Bone marrow (tissue), 2 donors: Measurements from ENCODE around the gene NR6A1.
"Not testable (repeated sequence)": the region's sequence is repeated elsewhere in the genome, so short reads cannot be mapped to it uniquely, and the experiment has no call there.

Experiments used
- DNase-seq, 2 donors: peaks; one replicate each; lab custom pipeline; 2025; lab: John Stamatoyannopoulos, UW

Gene NR6A1

DNA sequence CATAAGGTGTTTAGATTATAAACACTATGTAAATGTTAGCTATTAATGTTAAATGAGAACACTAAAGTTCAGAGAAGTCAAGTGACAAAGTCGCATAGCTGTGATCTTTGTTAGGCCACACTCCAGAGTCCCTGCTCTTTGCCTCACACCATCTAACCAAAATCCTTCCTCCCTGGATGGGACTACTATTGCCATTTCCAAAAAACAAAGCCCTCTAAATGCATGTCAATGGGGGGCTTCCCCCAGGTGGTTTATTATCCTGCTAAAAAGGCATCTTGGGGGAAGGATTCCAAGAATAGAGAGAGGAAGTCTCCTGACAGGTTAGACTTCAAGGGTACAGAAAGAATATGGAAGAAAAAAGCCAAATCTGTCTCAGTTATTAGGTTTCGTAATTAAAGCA is 10.4 kb downstream of the NR6A1 start:
- DNase-seq: no peak

DNA sequence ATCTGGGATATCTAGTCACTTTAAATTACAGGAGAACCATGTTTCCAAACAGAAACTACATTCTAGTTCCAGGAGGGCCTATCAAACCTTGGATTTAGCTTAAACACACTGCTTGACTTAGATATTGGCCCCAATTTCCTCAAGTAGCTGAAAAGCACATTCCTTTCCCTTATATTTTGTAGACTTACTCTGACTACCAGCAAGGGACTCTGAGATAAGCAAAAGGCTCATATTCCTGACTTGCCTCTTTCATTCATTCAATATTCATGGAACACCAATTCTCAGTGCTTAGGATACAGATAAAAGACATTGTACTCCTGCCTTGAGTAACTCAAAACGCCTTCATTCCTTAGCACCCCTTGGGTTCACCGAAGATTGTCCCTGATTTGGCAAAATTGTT is 11.8 kb downstream of the NR6A1 start:
- DNase-seq: no peak

DNA sequence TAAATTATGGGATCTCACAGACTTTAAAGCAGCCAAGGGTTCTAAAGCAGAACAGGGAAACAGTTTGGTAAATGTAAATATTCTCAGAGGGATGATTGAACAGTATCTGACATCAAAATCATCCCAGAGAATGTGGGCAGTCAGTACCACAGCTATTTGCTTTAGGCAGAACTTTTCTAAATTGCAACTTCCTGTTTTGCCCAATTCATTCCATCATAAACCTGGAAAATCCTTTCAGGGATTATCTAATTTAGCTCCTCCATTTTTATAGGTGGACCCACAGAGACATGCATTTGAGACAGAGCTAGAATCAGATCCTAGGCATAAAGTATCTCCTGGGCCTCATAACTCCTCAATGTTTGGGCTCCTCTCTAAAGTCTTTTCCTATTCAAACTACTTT is 12.4 kb downstream of the NR6A1 start:
- DNase-seq: no peak

DNA sequence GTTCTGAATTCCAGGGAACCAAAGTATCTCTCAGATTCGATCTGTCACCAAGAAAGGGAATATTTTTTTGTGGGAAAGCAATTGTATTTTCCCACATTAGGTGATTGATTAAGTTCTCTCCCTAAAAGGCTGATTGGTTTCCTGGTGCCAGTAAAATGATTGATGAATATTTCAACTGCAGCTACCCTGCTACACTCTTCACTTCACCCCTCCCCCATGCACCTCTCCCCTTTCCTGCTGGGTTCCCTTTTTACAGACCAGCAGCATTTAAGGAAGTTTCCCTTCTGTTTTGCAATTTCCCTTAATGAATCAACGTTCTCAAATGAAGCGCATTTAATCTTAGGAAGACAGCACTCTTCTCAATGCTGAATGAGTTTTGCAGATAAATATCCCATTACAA is 13.1 kb downstream of the NR6A1 start:
- peak in 1 of 2 donors; percentile 56 for DNase-seq

DNA sequence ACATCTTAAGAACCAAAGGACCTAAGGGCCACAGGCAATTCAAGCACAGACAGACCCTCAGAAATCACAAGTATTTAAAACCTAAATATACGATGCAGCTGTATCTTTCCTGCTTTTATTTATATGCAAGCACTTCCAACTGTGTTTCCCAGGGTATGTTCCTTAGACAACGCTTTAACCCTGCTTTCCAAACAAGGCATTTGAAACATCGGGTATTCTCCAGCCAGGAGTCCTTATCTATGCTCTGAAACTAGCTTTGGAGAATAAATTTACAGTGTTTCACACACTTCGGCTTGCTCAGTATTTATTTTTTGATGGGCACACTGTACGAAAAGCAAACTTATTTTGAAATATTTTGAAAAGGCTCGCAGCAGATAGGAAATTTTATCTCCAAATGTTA is 13.5 kb downstream of the NR6A1 start:
- no peak for DNase-seq

DNA sequence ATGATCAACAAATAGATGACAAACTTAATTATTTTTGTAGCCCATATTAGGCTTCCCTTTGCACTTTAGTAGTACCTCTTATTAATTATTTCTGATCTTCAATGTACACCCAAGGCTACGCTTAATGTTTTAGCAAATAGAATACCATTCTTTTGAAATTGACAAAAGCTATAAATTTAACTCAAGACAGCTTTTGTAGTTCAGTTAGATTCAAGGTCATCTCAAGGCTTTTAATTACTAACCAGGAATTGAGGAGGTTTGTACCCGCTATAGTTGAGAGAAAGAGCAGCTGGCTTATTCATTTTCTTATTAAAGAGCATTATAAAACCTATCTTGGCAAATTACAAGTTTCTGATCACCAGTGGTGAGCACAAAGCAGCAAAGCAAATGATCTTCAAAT is 15.1 kb downstream of the NR6A1 start:
- DNase-seq: no peak

DNA sequence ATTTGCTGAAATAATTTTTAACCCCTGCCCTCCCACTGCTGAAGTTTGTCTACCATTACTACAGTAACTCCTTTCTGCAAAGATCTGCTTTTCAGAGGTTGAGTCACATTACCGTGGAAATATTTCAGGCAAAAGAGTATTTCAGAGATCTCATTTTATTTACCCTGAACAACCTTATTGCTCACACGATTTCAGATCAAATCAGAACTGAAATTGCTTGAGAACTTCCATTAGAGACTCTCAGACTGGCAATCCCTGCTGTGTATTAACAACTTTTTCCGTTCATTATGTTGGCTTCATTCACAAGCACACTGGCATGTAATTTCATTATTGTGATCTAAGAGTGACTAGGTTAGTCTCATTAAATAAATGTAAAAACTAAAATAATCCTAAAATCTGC is 16.1 kb downstream of the NR6A1 start:
- no peak for DNase-seq

DNA sequence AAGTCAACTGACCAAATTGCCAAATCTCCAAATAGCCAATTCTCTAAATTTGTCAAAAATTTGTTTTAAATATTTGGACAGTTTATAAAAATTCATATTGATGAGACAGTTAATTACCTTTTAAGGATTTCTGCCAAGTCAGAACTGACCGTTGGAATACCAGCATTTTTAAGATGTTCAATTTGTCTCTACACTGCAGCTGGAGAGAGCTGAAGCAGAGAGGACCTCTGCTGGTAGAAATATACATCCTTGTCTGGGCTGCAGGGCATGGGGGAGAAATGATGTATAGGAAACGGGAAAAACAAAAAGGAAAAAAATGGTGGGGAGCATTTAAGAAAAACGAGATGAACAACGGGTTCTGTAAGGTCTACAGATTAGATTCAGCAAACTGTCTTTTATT is 16.8 kb downstream of the NR6A1 start:
- no peak for DNase-seq

DNA sequence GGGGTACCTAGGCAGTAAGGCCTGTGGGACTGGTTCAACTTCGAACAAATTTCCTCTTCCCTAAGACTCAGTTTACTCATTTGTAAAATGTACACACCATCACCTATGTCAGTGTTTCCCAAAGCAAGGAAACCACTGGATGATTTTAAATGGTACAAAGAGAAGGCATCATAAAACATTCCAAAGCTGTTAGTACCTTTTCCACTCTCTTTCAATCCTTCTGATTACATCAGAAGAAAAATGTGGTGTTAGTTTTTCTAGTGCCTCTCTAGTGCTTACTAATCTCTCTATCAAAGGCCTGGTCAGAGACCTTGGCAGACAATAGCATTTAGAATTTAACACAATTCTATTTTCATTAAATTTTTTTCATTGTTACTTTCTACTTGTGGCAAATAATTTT is 18.1 kb downstream of the NR6A1 start:
- no peak for DNase-seq

DNA sequence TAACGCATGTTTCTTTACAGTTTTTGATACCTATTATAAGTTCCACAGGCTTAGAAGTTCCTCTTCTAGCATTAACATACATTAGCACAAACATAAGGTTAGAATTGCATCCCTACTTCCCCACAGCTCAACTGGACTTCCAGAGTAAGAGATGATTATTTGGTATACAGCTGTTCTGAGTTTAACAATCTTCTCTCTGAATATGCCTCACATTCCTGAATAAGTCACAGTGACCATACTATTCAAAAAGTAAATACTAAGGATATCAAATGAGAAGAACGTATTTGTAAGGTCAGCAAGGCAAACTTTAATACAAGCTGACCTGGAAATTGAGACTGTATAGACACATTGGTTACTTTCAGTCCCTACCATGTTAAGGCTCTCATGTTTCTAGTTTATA is 21.3 kb downstream of the NR6A1 start:
- no peak for DNase-seq

DNA sequence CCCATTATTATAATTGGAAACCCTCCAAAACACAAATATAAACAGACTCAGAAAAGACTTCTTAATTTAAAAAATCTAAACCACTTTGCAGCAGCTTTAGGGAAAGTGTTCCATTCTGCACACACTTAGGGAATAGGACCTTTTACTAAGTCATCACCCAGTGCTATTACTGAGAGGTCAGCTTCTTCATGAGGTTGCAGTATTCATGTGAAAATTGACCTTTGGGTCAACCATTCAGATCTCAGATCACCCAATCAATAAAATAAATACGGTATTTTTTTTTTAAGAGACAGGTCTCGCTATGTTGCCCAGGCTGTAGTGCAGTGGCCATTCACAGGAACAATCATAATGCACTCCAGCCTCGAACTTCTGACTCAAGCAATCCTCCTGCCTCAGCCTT is 21.8 kb downstream of the NR6A1 start:
- no peak for DNase-seq

DNA sequence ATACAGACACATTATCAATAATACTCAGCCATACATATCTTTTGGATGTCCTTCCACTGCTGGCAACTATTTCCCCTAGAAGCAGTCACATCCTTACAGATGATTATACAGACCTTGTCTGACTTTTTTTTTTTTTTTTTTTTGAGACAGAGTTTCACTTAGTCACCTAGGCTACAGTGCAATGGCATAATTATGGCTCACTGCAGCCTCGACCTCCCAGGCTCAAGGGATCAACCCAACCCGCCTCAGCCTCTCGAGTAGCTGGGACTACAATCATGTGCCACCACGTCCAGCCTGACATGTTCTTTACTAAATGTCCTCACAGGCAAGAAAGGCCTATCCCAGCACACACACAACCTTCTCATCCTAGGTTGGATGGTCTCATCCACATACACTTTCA is 24.0 kb downstream of the NR6A1 start:
- no peak for DNase-seq

DNA sequence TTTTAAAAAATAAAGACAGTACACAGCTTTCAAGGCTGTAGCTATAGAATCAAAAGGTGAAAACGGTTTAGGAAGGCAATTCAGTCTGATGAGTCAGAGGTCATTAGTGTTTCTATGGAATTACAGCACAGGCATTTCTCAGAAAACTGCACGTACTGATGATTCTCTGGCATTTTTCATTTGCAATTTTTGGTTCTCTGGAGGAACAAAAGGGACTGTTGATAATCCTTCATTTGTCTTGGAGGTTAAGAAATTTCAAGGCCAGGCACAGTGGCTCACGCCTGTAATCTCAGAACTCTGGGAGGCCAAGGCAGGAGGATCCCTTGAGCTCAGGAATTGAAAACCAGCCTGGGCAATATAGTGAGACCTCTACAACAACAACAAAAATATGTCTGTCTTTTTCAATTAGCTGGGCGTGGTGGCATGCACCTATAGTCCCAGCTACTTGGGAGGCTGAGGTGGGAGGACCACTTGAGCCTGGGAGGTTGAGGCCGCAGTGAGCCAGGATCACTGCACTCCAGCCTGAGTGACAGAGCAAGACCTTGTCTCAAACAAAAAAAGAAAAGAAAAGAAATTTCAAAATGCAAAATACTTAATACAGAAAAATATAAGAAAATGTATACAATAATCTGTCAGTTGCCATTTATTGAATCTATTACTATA is 27.3 kb downstream of the NR6A1 start:
- DNase-seq: no peak

DNA sequence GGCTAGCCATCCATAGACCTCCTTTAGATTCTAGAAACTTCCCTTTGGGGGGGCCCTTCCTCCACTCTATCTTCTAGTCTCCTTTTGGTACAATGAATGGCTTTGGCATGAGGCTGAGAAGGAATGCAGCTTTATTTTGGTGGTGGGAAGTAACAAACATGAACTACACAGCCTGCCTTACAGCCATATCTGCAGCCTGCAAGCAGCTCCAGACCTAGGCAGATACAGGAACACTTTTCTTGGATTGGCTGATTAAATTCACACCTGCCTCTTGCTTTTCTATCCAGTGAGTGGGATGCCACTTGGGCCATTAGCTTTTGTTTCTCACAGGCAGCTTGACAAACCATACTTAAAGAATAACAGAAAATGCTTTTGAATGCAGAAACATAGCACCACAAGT is 28.2 kb downstream of the NR6A1 start:
- DNase-seq: no peak

DNA sequence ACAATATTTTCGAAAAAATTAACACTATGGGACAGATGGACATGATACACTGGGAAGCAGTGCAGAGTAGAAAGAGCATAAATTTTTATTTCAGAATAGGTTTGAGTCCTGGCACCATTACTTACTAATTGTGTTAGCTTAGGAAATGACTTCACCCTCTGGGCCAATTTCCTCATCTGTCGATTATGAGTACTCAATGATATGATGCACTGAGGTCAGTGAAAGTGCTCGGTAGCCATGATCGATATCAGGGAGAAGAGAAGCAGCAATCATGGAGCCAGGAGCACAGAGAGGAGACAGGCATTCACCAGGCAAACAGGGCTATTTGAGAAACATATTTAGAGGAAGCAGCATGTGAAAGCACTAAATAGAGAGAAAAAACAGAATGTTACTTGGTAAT is 29.4 kb downstream of the NR6A1 start:
- no peak for DNase-seq

DNA sequence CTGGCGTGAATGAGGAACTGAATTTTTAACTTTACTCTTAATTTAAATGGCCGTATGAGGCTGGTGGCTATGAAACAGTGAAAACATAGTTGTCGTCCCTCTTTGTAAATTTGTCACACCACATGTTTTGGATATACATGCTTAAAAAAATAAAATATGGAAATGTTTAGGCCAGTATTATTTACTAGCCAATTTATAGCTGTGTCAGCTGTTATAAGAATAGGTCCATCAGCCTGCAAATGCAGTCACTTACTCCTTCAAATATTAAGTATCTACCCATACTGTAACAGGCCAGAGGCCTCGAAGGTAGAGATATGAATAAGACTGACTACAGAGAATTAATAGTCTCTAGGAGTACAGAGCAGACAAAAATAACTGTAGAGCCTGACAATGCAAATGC is 30.0 kb downstream of the NR6A1 start:
- no peak for DNase-seq

DNA sequence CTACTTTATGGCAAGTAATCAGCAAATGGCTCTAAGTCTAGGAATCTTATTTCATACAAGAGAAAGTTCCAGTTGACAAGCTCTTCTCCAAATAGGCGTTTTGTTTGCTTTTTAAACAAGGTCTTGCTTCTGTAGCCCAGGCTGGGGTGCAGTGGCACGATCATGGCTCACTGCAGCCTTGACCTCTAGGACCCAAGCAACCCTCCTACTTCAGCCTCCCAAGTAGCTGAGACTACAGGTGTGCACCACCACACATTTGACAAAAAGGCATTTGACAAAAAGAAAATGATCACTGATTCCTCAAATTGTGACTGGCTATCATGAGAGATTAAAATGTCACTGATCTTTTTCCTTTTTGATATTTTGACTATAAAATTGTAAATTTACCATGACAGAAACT is 31.8 kb downstream of the NR6A1 start:
- DNase-seq: no peak

DNA sequence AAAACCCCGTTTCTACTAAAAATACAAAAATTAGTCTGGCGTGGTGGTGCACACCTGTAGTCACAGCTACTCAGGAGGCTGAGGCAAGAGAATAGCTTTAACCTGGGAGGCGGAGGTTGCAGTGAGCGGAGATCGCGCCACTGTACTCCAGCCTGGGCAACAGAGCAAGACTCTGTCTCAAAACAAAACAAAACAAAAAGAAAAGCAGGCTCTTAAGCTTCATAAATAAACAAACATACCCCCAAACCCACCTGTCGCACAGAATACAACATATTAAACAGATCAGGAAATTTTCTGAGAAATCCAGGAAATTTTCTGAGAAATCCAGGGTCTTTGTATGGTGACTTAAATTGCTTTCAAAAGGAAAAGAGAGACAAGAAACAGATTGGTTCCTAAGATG is 33.0 kb downstream of the NR6A1 start:
- not testable (repeated sequence) for DNase-seq

DNA sequence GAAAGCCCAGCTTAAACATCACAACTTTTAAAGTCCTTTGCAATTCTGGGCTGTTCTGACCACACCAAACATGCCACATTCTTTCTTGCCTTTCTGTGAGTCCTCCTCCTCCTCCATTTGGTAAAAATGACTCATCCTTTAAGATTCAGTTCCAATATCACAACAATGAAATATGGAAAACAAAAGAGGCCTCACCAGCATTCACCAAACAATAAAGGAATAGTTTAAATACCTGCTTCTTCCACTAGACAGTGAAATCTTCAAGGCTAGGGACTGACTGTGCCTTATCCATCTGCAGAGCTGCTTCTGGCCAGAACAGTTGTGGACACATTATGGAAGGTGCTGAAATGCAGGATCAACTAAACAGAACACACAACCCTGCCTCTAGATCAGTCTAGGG is 36.0 kb downstream of the NR6A1 start:
- no peak for DNase-seq

DNA sequence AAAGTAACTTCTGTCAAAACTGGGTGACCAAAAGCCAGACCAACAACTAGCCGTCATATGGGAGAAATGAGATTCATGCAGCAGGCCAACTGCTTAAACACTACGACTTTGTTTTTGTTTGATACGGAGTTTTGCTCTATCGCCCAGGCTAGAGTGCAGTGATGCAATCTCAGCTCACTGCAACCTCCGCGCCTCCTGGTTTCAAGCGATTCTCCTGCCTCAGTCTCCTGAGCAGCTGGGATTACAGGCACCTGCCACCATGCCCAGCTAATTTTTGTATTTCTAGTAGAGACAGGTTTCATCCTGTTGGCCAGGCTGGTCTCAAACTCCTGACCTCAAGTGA is 36.4 kb downstream of the NR6A1 start:
- not testable (repeated sequence) for DNase-seq

DNA sequence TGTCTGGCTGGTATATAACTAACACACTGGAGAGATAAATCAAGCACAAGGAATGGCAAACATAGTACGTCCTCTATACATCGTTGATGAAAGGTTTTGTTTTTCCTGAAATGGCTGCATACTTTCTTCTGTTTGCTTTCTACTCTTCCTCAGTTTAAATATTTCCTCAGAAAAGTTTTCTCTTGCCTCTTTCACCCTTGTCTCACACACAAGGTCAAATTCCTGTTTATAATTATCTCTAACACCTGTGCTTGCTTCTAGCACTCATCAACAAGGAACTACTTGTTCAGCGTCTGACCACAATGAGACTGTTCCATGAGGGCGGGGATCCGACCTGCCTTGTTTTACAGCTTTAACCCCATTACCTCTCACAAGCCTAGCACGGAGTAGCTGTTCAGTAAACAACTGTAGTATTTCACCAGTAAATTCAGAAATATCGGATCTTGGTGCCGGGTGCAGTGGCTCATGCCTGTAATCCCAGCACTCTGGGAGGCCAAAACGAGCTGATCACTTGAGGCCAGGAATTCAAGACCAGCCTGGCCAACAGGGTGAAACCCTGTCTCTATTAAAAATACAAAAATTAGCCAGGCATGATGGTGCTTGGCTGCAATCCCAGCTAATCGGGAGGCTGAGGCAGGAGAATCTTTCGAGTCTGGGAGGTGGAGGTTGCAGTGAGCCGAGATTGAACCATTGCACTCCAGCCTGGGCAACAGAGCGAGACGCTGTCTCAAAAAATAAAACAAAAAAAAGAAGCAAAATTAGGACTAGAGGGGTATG is 37.0 kb downstream of the NR6A1 start:
- DNase-seq: no peak

DNA sequence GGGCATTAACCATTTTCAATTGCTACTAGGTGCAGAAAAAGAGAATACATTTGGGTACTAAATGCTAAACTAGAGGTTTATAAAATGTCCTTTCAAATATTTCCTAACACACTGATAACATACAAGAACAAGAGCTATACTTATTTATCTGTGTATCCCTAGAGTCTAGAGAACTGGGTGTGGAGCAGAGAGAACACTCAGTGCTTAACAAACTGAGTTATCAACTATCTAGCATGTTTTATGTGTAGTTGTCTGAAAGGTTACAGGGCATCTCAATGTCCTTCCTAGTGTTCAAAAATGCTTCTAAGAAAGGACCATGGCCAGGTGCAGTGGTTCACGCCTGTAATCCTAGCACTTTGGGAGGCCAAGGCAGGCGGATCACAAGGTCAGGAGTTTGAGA is 40.3 kb downstream of the NR6A1 start:
- DNase-seq: no peak

DNA sequence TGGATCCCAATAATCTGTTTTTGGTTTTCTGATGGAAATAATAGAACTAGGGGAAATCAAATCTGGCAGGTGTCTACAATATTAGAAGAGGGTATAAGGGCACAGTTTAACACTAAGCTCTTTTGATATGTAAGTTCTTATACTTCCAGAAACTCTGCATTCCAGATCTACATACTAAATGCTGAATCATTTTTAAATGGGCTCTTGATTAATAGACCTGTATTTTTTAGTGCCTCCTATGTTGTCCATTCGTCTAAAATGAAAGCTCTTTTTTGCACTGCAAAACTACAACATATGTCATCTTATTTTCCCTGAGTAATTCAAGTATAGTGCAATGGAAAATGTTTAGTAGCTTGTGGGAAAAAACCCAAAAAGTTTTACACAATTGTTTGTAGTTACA is 44.2 kb downstream of the NR6A1 start:
- no peak for DNase-seq

DNA sequence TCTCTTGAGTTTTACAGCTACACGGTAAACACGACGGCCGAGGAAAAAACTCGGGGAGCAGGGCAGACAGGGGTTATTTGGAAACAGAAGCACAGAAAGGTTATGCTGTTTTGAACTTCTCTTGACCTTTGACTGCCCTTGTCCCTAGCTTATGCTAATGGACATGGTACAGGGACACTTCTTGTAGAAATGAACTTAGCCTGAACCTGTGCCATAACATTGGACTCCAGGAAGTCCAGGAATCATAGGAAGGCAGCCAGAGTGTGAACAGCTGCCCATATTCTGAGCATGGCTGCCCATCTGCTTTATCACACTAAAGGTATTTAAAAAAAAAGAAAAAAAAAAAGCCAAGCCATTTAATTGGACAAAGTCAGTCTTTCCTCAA is 46.1 kb downstream of the NR6A1 start:
- DNase-seq: no peak
